ENCODE results near the gene PDZD2.
"Not testable (repeated sequence)": the region's sequence is repeated elsewhere in the genome, so short reads cannot be mapped to it uniquely, and the experiment has no call there.

Gene PDZD2

DNA sequence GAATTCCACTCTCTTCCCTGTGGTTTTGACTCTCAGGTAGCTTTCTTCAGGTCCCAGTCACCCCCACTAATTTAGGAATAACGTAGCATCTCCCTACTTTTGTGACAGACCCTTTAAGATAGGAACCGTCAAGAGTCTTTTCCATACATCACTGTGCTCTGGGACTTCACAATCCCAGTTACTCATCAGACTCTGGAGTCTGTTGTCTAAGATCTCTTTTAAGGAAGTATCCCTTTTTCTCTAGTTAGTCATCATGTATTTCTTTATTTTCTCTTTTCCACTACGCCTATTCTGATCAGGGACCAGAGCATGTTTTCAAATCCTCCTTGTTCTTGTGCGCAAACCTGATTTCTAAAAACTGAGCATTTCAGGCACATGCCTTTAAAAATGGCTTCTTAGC lies 392.2 kb downstream of the PDZD2 start:
- no peak overlapping the region for H3K27ac ChIP-seq
- no peaks in the 10 kb centered on the region for H3K9me3 ChIP-seq (ENCODE audit: control insufficient read depth, low read length)
- no peak overlapping the region for H3K9ac ChIP-seq
- no peak overlapping the region for H2AFZ ChIP-seq
- no peaks in the 10 kb centered on the region for H3K36me3 ChIP-seq (ENCODE audit: control insufficient read depth, insufficient read depth, low read length)
- no peak overlapping the region for H3K4me2 ChIP-seq (ENCODE audit: low read length)
- no peaks in the 10 kb centered on the region for H3K27me3 ChIP-seq (ENCODE audit: control insufficient read depth, insufficient read depth, low read length)
- no peak overlapping the region for H3K4me3 ChIP-seq (ENCODE audit: low read depth, low read length)
- no peaks in the 10 kb centered on the region for H3K79me2 ChIP-seq
- no peaks in the 10 kb centered on the region for H3K4me1 ChIP-seq
- TF ChIP-seq, protein P1, sequence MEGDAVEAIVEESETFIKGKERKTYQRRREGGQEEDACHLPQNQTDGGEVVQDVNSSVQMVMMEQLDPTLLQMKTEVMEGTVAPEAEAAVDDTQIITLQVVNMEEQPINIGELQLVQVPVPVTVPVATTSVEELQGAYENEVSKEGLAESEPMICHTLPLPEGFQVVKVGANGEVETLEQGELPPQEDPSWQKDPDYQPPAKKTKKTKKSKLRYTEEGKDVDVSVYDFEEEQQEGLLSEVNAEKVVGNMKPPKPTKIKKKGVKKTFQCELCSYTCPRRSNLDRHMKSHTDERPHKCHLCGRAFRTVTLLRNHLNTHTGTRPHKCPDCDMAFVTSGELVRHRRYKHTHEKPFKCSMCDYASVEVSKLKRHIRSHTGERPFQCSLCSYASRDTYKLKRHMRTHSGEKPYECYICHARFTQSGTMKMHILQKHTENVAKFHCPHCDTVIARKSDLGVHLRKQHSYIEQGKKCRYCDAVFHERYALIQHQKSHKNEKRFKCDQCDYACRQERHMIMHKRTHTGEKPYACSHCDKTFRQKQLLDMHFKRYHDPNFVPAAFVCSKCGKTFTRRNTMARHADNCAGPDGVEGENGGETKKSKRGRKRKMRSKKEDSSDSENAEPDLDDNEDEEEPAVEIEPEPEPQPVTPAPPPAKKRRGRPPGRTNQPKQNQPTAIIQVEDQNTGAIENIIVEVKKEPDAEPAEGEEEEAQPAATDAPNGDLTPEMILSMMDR (IDR thresholded peaks at IDR 0.05), result no peak

DNA sequence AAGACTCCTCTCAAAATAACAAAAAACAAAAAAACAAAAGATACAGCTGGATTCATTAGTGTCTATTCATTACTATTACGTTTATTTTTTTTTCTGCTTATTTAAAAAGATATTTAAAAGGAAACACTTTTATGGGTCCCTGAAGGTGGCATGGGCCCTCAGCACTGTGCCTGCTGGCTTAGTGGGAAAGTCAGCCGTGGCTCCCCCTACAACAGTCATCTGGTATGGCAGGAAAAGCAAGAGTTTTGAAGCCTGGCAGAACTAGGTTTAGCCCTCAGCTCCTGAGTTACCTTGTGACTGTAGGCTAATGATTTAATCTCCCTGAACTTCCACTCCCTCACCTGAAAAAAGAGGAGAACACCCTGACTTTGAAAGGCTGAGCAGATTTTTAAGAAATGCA lies 399.6 kb downstream of the PDZD2 start:
- Histone ChIP-seq H3K36me3 (ENCODE audit: control insufficient read depth, insufficient read depth, low read length) (no peaks in the 10 kb centered on the region), H3K4me1 (no peaks in the 10 kb centered on the region), H3K79me2 (no peaks in the 10 kb centered on the region), H3K27me3 (ENCODE audit: control insufficient read depth, insufficient read depth, low read length) (no peaks in the 10 kb centered on the region), H3K9me3 (ENCODE audit: control insufficient read depth, low read length) (no peaks in the 10 kb centered on the region), H3K4me3 (ENCODE audit: low read depth, low read length) (no peak overlapping the region), H3K9ac (no peak overlapping the region), H3K27ac (no peak overlapping the region), H3K4me2 (ENCODE audit: low read length) (no peak overlapping the region), H2AFZ (no peak overlapping the region)
- TF ChIP-seq, protein P1 (IDR thresholded peaks at IDR 0.05), result no peak

DNA sequence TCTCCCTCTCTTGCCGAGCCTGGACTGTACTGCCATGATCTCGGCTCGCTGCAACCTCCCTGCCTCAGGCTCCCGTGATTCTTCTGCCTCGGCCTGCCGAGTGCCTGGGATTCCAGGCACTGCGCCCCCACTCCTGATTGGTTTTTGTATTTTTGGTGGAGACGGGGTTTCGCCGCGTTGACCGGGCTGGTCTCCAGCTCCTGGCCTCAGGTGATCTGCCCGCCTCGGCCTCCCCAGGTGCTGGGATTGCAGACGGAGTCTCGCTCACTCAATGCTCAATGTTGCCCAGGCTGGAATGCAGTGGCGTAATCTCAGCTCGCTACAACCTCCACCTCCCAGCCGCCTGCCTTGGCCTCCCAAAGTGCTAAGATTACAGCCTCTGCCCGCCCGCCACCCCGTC lies 400.2 kb downstream of the PDZD2 start:
- not testable (repeated sequence) for H3K4me1 ChIP-seq; H2AFZ ChIP-seq; H3K9me3 ChIP-seq (ENCODE audit: control insufficient read depth, low read length); H3K9ac ChIP-seq; H3K36me3 ChIP-seq (ENCODE audit: control insufficient read depth, insufficient read depth, low read length); H3K27ac ChIP-seq; H3K4me3 ChIP-seq (ENCODE audit: low read depth, low read length); H3K4me2 ChIP-seq (ENCODE audit: low read length); H3K27me3 ChIP-seq (ENCODE audit: control insufficient read depth, insufficient read depth, low read length); H3K79me2 ChIP-seq

DNA sequence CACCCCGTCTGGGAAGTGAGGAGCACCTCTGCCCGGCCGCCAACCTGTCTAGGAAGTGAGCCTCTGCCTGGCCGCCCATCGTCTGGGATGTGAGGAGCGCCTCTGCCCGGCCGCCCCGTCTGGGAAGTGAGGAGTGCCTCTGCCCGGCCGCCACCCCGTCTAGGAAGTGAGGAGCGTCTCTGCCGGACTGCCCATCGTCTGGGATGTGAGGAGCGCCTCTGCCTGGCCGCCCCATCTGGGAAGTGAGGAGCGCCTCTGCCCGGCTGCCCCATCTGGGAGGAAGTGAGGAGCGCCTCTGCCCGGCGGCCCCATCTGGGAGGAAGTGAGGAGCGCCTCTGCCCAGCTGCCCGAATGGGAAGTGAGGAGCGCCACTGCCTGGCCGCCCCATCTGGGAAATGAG lies 400.7 kb downstream of the PDZD2 start:
- H3K27me3 ChIP-seq (ENCODE audit: control insufficient read depth, insufficient read depth, low read length); H3K9ac ChIP-seq; H3K79me2 ChIP-seq; H3K4me2 ChIP-seq (ENCODE audit: low read length); H2AFZ ChIP-seq; H3K4me1 ChIP-seq; H3K27ac ChIP-seq; H3K4me3 ChIP-seq (ENCODE audit: low read depth, low read length); H3K9me3 ChIP-seq (ENCODE audit: control insufficient read depth, low read length); H3K36me3 ChIP-seq (ENCODE audit: control insufficient read depth, insufficient read depth, low read length): not testable (repeated sequence)

DNA sequence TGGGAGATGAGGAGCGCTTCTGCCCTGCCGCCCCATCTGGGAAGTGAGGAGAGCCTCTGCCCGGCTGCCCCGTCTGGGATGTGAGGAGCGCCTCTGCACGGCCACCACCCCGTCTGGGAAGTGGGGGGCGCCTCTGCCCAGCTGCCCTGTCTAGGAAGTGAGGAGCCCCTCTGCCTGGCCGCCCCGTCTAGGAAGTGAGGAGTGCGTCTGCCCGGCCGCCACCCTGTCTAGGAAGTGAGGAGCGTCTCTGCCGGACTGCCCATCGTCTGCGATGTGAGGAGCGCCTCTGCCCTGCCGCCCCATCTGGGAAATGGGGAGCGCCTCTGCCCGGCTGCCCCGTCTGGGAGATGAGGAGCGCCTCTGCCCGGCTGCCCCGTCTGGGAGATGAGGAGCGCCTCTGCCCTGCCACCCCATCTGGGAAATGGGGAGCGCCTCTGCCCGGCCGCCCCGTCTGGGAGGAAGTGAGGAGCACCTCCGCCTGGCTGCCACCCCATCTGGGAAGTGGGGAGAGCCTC lies 401.3 kb downstream of the PDZD2 start:
- not testable (repeated sequence) for H3K9ac ChIP-seq; H2AFZ ChIP-seq; H3K9me3 ChIP-seq (ENCODE audit: control insufficient read depth, low read length); H3K4me1 ChIP-seq; H3K79me2 ChIP-seq; H3K36me3 ChIP-seq (ENCODE audit: control insufficient read depth, insufficient read depth, low read length); H3K27ac ChIP-seq; H3K4me2 ChIP-seq (ENCODE audit: low read length); H3K27me3 ChIP-seq (ENCODE audit: control insufficient read depth, insufficient read depth, low read length); H3K4me3 ChIP-seq (ENCODE audit: low read depth, low read length)

DNA sequence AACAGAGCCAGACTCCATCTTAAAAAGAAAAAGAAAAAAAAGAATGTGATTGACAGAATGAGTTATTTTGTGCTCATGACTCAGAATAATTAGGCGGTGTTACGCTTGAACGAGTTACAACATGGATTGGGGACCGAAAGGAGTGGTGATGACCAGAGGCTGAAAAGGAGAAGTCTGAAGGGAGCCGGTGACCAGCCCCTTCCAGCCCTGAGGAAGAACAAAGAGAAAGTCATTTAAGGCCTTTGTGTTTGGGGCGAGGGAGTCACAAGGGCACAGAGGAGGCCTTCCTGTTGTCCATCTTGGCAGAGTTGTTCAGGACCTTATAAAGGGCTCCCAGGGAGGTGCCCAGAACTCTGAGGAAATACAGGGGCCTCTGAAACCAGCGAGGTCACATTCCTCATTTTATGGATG lies 403.6 kb downstream of the PDZD2 start:
- TF ChIP-seq, protein P1 (IDR thresholded peaks at IDR 0.05), result no peak
- Histone ChIP-seq H2AFZ (no peak overlapping the region), H3K27me3 (ENCODE audit: control insufficient read depth, insufficient read depth, low read length) (no peaks in the 10 kb centered on the region), H3K9ac (no peak overlapping the region), H3K27ac (no peak overlapping the region), H3K4me3 (ENCODE audit: low read depth, low read length) (no peak overlapping the region), H3K36me3 (ENCODE audit: control insufficient read depth, insufficient read depth, low read length) (no peaks in the 10 kb centered on the region), H3K79me2 (no peaks in the 10 kb centered on the region), H3K4me1 (no peaks in the 10 kb centered on the region), H3K4me2 (ENCODE audit: low read length) (no peak overlapping the region), H3K9me3 (ENCODE audit: control insufficient read depth, low read length) (no peaks in the 10 kb centered on the region)
